Activated CD8-positive, alpha-beta memory T cell treated with anti-CD3 and anti-CD28 coated beads for 4 hours (primary cell): Measurements from ENCODE around the gene ABCB9.
"Not testable (repeated sequence)": the region's sequence is repeated elsewhere in the genome, so short reads cannot be mapped to it uniquely, and the experiment has no call there.

ENCODE experiments used
- DNase-seq, 2 donors: peaks; one replicate each; pipeline ENCODE4 v3.0.0-alpha.2; 2020; ENCODE audit warnings: low read depth in 2 of 2

ABCB9 gene

GRCh38 chr12:122895320-122895703 is 71.0 kb downstream of the ABCB9 start:
- DNase-seq: no peak

DNA sequence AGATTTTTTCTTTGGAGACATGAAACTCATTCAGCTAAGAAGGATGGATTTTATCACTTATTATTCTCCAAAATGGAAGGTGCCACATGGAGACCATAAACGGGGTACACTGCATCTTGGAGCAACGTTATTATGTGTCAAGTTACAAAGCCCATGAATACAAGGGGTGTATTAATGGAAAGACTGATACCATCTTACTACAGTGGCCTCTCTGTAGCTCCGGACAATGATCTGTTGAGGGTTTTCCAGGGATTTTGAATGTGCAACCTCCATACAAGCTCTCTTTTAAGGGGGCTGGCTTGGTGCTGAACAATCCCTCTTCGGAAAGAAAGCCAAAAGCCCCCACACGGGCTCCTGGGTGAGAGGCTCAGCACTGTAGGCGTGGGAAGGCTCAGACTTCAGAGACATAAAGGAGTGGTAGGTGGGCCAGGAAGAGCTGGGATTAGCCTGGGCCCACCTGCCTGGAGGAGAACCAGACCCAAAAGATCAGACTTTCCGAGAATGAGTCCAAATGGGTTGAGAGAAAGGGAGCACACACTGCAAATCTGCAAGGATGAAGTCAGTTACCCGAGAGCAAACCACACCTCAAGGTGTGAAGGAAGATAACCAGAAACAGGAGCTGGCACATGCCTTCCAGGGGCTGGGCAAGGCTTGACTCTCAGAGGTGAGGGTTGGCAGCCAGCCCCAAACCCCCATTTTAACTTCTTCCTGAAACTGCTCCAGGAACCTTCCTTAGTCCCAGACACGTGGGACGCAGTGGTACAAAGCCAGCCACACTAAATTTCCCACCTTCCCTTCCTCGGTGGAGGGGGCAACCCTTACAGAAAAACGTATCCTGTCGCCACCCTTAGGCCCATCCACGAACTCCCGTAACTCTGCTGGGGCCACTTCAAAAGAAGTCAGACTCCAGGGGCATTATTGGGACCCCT is 71.8 kb downstream of the ABCB9 start:
- DNase-seq: no peak

GRCh38 chr12:122893208-122894153 is 72.8 kb downstream of the ABCB9 start:
- no peak for DNase-seq

- DNase-seq: not testable (repeated sequence)
These were observed 73.5 kb downstream of the ABCB9 start for GRCh38 chr12:122892724-122893123.

DNA sequence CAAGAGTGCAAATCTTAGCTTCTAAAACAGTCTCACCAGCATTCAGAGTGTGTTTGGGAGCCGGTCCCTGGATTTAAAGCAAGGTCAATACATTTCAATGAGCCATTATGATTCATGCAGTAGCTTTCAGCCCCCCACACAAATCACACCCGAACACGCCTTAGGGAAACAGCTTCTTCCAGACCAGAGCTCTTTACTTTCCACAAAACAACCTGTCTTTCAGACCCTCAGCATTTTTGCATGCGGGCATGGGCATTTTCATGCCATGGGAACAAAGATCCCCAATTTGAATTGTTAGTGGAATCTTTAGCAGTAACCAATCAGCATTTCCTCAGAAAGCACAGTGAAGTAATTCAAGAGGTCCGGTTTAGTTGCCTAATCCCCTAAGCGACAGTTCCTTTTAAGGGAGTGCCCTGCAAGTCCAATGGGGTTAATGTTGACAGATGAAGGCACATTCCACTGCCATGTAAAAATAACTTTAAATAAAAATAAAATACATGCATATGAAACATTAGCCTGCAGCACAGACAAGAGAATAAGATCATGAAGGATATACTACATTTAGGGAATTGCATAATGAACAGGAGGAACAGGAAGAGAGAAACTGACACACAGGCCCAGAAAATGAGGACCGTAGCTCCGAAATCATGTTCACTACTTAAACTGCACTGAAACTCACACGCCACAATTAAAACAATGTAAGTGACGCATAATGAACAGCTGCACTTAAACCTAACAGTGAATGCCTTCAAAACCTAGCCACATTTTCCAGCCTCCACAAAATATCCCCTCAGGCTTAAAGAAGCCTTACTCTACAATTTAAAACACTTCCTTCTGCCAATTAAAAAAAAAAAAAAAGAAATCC is 74.4 kb downstream of the ABCB9 start:
- no peak for DNase-seq

GRCh38 chr12:122889761-122890520 is 76.3 kb downstream of the ABCB9 start:
- no peak for DNase-seq

GRCh38 chr12:122888232-122888752 is 78.0 kb downstream of the ABCB9 start:
- DNase-seq: no peak

DNA sequence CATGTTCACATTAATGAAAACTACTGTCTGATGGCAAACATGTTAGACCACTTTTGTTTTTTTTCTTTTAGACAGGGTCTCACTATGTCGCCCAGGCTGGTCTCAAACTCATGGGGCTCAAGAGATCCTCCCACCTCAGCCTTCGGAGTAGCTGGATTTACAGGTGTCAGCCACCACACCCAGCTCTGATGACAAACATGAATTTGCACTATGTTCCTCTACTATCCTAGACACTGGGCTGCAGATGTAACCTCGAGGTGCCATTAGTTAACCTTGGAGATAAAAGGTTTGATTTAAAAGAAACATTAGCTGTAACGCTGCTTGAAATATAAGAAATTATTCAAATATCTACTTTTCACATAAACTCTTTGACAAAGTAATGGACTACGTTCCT is 78.4 kb downstream of the ABCB9 start:
- DNase-seq: no peak

DNA sequence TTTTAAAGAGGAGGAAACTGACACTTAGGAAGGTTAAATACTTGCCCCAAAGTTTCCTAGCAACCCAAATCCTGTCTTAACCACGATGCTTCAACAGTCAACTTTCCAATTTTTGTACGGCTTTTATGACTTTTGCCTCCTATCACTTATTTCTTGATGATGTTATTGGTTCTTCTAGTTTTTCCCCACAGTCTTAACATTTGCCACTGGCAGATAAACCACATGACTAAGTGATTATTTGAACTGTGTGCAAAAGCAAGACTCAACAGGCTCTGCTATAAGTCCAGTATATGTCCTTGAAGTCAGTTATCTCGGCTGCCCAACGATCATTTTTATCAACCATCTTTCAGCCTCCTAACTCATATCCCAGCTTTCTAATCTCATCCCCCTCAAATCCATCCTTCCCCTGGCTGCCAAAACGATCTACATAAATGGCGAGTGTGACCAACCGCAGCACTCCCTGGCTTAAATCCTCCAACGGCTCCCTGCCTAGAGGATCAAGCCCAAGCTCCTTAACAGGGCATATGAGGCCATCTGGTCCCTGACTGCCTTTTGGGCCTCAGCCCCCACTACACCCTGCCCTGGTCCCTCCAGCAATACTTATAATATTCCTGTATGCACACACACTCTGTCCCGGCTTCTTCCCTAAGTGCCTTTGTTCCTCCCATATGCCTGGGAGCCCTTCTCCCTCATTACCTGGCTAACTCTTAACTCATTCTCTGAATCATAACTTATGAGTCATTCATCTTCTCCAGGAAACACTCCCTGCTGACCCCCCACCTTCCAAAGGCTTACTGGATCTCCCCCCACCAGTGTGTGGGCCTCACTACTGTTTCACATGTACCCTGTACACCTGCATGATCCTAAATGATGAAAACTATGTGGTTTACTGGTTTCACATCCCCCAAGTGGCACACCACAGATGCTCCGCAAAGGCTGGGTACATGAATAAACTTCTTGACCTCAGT is 79.1 kb downstream of the ABCB9 start:
- no peak for DNase-seq

- DNase-seq: no peak
These were observed 80.1 kb downstream of the ABCB9 start for GRCh38 chr12:122886161-122886560.

DNA sequence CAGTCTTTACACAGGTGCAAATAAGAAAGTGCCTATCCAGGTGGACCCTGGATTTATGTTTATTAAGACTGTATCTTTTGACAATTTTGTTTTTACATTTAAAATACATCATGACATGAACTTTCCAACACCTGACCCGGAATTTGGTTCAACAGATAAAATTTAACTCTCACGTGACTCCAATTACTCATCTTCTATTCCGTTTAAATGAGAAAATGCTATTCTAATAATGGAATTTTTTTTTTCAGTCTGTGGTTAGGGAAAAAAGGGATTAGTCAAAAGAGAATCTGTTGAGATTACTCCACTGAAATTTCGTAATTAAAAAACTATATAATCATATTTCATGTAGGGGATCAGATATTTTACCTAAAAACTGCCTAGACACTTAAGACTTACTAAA is 81.4 kb downstream of the ABCB9 start:
- no peak for DNase-seq

GRCh38 chr12:122884091-122884826 is 82.0 kb downstream of the ABCB9 start:
- no peak for DNase-seq

DNA sequence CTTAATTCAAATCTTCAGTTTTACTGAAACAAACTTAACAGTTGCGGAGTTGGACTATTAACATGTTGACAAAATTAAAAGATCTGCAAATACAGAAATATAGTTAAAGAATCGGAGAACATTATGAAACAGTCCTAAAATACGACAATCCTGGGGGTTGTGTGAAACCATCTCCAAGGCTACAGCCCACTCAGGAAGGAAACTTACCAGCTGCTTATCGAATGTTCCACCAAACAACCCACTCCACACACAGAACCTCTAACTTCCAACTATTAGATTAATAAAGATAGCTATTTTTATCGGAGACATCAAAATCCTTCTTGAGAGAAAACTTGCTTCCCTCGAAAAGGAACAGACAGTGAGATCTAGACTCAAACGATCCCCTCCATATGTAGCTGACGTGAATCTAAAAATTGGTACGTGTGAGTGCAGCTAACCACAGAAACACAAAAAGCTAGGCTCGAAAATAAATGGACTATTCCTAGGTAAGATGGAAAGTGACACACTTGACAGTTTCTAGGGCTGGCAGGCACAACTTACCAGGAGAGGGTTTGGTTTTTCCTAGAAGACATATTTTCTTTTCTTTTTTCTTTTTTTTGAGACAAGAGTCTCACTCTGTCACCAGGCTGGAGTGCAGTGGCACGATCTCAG is 83.2 kb downstream of the ABCB9 start:
- DNase-seq: no peak

DNA sequence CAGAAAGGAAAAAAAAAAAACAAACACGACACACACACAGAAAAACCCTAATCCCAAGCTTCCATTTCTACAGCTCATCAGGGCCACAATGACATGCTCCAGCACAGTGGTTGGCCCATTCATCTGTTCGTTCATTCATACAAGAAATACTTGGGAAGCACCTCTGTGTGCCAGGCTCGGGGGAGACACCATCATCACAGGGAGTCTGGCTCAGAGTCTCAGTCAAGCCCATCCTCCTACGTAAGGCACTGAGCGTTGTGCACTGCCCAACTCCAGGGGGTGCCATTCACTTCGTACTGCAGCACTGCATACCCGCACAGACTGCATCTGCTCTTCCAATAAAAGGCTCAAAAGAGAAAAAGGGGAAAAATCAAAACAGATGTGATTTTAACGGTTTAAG is 85.6 kb downstream of the ABCB9 start:
- no peak for DNase-seq

GRCh38 chr12:122880155-122880667 is 86.1 kb downstream of the ABCB9 start:
- DNase-seq: no peak
